ENCODE data around the gene DHX8.
"Not testable (repeated sequence)": the region's sequence is repeated elsewhere in the genome, so short reads cannot be mapped to it uniquely, and the experiment has no call there.

The DHX8 gene

DNA sequence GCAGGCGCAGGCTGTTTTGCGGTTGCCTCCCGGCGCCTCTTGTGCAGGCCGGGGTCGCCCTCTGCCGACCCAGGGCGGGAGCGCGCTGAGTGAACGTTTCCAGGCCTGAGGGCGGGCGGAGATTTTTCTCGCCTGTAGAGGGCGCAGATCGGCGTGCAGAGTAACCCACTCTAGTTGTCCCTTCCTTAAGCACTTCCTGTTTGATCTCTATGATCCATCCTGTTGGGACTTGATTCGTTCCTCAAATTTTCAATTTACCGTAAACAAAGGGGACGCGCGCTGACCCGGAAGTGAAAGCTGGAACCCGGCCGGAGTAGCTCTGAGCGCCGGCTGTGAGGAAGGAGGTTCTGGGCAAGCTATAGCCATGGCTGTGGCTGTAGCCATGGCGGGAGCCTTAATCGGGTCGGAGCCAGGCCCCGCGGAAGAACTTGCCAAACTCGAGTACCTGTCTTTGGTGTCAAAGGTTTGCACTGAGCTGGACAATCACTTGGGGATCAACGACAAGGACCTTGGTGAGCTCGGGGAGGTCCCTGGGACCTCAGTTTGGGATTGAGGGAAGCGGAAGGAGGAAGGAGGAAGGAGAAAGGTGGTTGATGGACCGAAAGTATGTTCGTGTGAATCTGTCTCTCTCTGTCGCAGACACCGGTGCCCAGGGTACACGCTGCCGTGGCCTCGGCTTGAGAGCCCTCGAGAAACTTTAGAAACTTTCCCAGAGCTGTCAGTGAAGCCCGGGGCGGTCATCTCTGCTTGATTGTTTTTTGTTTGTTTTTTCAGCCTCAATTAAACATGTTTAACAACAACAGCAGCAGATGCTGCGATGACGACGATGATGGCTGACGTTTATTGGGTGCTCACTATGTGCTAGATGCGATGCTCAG is at the start of gene DHX8:
Gene DHX8, plus strand, starts transcription at position 302 of the 878 bp plus-strand sequence. Its CDS starts 63 bp downstream, at position 365.
- DNase-seq (ENCODE audit: low read depth in 2 of 2): peak; percentile 95 to 97

DNA sequence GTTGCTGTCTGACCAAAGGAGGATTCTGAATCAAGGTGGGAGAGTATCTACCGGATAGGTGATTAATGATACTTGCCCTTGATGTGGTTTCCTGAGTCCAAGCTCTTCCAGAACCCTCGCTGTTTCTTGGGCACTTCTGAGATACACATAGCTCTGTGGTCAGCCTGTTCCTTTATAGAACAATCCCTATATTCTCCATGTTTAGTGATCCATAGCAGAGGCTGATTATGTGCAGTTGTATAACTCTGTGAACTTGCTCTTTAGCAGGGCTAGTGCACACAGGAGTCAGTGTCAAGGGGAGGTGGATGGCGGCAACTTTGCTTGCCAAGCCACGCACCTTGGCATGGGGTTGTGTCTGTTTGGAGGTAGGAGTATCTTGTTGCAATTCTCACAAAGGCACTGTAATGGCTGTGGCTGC is 48.9 kb upstream of the DHX8 start:
- no peak for DNase-seq (ENCODE audit: low read depth in 2 of 2)

DNA sequence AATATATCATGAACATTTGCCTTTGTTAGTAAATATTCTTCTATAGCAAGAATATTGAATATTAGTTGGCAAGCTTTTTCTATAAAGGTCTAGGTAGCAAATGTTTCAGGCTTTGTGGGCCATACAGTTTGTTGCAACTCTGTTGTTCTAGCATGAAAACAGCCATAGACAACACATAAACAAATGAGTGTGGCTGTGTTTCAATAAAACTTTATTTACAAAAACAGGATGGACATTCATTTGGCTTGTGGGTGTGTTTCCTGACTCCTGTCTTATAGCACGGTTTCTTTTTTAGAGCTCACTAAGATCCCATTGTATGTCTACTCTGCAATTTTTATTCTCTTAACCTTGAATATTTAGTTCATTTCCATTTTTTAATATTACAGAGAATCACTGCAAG is 46.0 kb upstream of the DHX8 start:
- DNase-seq (ENCODE audit: low read depth in 2 of 2): no peak

DNA sequence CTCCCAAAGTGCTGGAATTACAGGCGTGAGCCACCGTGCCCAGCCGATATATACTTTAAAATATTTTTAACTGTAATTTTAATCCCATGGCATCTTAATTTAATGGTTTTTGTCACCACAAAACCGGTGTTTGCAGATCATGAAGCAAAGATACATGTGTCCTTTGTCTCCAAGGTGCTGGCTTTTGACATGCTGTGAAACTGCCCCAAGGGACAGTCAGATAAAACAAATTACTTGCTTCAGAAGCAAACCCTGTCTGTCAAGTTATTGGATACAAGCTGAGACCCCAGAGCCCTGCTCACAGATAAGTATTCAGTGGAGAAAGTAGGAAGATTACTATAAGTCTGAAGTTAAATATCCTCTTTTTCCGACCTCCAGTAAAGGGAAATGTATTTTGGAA is 45.1 kb upstream of the DHX8 start:
- DNase-seq (ENCODE audit: low read depth in 2 of 2): no peak

DNA sequence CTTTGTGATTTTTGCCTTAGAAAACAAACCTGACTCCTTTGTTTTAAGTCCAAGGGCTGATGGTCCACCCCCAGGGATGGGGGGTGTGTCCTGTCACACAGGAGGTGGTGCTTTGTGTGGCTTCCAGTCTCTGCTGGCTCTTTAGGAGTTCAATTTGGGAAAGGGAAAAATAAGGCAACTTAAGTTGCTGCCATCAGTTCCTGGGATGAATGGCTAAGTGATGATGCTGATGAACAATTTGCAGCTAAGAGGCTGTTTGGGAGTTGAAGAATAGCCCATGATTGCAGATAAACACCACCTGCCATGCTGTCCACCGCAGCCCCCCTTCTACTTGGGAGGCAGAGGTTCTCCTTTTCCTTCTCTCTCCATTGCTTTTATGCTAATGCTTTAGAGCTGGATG is 44.7 kb upstream of the DHX8 start:
- no peak for DNase-seq (ENCODE audit: low read depth in 2 of 2)

DNA sequence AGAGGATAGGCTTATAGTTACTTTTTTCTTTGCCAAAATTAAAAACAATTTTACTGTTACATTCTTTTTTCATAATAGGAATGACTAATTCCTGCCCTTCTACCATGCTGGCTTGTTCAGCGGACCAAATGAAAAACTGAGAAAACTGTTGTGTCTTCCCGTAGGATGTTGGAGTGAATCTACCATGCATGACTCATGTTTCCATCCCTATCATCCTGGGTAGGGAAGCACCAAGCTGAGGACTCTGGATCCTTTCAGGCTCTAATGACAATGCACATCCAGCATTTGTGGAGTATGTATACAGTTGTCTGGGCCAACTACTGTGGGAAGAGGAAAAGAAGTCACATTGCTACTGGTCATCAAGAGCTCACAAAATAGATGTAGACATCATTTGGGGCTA is 41.1 kb upstream of the DHX8 start:
- no peak for DNase-seq (ENCODE audit: low read depth in 2 of 2)

DNA sequence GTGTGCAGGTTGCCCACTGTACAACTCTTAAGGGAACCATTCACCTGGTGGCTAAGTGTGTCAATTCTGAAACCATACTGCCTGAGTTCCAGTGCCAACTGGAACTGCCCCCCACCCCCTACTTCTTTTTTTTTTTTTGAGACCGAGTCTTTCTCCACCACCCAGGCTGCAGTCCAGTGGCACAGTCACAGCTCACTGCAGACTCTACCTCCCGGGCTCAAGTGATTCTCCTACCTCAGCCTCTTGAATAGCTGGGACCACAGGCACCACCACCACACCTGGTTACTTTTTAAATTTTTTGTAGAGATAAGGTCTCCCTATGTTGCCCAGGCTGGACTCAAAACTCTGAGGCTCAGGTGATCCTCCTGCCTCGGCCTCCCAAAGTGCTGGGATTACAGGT is 40.4 kb upstream of the DHX8 start:
- DNase-seq (ENCODE audit: low read depth in 2 of 2): no peak

DNA sequence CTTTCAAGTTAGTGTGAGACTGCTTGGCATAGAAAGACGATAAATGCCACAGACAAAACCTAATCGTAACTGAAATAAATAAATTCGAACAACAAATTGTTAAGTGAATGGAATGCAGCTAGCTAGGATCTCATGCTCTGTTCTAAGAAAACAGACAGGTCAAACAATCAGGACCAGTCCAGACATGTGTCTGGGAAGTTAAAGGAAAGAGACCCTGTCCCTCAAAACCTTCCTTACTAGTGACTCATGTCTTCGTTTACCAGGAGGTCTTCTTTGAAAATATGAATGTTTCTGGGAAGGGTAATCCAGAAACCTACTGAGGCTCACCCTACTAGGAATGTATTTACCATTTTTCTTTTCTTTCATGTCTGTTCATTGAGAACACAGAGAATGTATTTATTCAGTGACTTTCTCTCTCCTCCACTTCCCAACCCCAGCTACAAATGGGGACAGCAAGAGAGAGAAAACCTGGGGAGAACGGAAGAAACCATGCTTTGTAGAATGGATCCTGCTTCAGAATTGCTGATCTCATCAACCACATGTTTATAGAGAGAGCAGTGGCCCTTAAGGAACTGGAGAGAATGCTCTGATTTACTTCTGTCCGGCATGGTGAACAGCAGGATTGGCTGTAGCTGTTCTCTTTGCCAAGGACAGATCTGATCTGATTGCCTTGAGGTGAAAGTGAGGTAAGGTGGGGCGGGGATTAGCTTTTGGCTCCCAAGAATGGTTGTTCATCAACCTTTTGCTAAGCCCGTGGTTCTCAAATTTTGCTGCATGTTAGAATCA is 39.4 kb upstream of the DHX8 start:
- DNase-seq (ENCODE audit: low read depth in 2 of 2): no peak

DNA sequence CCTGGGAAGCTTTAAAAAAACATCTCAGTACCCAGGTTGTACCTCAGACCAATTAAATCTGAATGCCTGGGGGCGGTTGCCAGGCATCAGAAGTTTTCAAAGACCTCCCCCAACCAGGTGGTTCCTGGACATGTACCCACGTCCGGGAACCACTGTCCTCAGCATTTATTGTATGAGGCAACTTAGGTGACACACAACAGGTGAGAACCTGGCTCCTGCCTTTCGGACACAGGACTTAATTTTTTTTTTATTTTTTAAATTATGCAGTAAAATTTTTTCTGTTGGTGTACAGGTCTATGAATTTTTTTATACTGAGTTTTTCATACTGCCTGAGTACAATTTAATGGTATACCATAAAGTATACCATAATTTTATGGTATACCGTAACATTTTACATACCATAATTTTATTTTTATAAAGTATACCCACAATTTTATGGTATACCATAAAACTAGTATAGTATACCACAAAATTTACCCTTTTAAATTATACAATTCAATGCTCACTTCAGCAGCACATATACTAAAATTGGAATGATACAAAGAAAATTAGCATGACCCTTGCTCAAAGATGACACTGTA is 38.7 kb upstream of the DHX8 start:
- no peak for DNase-seq (ENCODE audit: low read depth in 2 of 2)

DNA sequence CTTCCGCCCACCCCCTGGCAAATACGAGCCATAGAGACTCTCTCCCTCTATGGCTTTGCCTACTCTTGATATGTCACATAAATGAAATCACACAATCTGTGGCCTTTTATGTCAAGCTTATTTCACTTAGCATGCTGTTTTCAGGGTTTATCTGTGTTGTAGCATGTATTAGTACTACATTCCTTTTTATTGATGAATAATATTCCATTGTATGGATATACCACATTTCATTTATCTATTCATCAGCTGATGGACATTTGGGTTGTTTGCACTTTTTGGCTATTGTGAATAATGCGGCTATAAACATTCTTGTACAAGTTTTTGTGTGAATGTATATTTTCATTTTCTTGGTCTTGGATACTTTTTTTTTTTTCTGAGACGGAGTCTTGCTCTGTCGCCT is 37.0 kb upstream of the DHX8 start:
- no peak for DNase-seq (ENCODE audit: low read depth in 2 of 2)

DNA sequence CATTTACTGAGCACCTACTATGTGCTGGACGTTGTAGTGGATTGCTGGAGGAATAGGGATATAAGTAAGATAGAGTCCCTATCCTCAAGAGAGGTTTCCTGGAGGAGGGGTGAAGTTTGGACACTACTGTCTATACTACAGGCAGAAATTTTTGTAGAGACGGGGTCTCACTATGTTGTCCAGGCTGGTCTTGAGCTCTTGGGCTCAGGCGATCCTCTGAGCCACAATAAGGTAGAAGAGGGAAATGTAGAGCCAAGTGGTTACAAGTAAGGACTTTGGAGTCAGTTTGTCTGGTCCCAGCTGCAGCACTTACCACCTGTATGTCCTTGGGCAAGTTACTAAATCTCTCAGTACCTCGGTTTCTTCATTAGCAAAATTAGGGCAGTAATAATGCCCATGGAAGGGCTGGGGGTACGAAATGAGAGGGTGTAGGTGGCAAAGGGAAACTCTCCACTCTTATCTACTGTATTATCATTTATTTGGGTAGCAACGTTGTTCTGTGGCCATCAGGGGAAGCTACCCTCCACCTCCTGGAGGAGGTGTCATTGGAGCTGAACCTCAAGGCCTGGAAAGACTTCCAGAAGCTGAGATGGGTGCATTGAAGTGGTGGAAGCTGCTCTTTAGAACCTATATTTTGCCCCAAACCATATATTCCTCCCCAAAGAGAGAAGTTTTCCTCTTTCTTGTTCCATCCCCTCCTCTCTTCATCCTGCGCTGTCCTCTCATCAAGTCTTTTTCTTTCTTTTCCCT is 34.9 kb upstream of the DHX8 start:
- no peak for DNase-seq (ENCODE audit: low read depth in 2 of 2)

DNA sequence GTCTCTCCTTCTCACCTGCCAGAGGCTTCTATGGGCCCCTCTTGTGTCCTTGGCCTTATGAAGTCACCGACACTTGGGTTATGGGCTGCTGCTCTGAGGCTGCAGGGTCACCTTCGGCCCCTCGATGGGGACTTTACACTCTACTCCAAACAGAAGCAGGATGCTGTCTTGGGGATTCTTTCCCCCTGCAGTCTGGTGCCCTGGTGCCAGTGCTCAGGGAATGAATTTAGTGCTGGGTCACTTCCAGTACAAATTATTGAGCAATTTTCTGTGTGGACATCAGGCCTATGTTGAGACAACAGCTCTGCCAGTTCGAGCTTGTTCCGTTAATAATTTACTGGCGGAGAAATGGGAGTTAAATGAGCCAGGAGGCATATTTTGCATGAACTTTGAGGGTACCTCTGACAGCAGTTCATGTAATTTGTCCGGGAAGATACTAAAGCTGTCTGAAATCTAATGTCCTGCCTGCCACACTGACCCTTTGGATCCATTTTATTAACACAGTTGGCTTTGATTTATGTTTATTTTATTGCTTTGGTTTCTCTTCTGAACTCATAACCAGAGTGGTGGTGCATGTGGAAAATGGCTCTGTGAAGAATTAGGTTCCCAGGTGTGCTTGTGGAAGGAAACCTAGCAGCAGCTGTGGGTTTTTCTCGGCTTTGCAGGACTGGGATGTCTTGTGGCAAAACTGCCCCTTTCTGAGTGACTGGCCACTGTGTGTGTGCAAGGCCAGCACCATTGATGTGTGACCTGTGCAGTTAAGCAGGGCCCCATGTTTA is 34.1 kb upstream of the DHX8 start:
- no peak for DNase-seq (ENCODE audit: low read depth in 2 of 2)

DNA sequence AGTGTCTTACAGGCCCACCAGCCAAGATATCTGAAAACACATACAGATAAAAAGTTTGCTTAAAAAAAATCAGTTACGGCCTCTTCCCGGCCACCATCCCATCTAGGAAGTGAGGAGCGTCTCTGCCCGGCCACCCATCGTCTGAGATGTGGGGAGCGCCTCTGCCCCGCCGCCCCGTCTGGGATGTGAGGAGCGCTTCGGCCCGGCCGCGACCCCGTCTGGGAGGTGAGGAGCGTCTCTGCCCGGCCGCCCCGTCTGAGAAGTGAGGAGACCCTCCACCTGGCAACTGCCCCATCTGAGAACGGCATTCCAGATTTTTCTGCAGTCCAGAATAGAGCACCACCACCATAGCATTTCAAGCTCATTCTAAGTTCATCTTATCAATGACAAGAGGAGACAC is 33.0 kb upstream of the DHX8 start:
- DNase-seq (ENCODE audit: low read depth in 2 of 2): not testable (repeated sequence)

DNA sequence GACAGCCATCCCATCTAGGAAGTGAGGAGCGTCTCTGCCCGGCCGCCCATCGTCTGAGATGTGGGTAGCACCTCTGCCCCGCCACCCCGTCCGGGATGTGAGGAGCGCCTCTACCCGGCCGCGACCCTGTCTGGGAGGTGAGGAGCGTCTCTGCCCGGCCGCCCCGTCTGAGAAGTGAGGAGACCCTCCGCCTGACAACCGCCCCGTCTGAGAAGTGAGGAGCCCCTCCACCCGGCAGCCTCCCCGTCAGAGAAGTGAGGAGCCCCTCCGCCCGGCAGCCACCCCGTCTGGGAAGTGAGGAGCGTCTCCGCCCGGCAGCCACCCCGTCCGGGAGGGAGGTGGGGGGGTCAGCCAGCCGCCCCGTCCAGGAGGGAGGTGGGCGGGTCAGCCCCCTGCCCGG is 32.0 kb upstream of the DHX8 start:
- not testable (repeated sequence) for DNase-seq (ENCODE audit: low read depth in 2 of 2)

DNA sequence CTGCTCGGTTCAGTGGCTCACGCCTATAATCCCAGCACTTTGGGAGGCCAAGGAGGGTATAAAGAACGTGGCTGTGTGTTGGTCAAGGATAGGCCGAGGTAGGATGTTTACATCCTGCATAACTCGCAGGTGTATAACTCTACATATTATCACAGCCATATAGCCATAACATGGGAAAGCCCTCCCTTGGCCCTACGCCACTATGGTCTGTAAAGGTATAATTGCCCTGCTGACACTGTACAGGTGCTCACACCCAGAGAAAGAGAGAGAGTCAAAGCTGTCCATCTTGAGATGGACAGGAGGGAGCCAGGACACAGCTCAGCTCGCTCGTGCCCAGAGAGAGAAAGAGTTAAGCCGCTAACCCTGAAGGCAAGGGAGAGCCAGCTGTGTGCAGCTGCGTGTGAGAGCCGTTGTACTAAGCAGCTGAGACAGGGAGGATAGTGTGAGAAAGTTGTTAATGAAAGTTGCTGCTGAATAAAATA is 30.4 kb upstream of the DHX8 start:
- DNase-seq (ENCODE audit: low read depth in 2 of 2): no peak

DNA sequence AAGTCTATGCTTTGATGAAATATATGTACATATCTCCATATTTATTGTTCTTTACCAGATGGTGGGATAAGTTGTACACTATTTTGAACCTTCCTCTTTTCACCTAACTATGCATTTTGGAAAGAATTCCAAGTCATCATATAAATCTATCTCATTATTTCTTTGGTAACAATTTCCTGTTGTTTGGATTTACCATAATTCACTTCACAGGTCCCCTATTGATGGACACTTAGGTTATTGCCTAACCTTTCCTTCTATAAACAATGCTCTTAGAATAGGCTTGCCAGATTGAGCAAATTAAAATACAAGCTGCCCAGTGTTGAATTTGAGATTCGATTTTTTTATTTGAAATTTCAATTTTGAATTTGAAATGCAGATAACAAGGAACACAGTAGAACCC is 28.9 kb upstream of the DHX8 start:
- DNase-seq (ENCODE audit: low read depth in 2 of 2): no peak

DNA sequence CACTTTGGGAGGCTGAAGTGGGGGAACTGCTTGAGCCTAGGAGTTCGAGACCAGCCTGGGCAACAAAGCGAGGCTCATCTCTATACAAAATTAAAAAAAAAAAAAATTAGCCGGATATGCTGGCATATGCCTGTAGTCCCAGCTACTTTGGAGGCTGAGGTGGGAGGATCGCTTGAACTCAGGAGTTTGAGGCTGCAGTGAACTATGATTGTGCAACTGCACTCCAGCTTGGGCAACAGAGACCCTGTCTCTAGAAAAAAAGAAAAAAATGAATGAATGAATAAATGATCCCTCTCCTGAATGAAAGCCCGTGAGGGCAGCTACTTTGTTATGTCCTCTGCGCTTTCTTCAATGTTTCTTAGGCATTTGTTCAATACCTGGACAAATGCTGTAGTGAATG is 27.7 kb upstream of the DHX8 start:
- DNase-seq (ENCODE audit: low read depth in 2 of 2): no peak

DNA sequence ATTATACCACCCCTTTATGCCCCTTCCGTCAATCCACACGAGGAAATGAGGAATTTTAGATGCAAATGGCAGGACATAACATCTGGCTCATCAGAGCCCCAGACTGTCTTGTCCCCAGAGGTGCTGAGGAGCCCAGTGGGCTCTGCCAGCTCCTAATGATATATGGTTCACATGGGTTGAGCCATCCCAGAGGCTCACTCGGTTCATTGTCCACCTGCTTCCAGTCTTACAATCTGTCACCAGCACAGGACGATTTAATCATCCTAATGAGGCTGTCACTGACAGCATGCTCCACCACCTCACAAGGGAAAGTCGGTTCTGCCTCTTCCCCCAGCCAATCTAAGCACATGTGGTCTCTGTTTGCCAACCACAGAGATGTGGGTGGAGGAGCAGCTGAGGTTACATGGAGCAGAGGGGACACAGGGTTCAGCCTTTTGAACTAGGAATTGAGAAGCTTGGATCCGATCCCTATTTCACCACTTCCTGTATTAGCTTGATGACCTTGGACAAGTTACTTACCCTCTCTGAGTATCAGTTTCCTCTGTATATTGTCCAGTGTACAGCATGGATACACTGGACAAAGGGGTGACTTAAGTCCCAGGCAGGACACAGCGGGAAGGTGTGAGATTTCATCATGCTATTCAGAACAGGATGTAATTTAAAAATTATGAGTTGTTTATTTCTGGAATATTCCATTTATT is 27.0 kb upstream of the DHX8 start:
- no peak for DNase-seq (ENCODE audit: low read depth in 2 of 2)

DNA sequence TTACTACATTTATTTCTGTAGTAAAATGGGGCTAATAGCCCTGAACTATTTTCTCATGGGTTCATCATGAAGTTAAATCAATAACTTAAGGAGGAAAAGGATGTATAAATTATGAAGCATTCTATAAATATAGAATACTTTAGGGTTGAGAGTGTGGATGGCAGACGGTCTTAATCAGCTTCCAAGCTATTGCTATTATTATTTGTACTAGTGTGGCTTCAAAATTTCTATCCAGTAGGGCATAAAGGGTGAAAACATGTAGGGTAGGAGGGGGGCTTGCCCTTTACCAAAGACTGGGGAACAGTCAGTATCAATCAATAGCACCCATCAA is 26.4 kb upstream of the DHX8 start:
- DNase-seq (ENCODE audit: low read depth in 2 of 2): no peak

DNA sequence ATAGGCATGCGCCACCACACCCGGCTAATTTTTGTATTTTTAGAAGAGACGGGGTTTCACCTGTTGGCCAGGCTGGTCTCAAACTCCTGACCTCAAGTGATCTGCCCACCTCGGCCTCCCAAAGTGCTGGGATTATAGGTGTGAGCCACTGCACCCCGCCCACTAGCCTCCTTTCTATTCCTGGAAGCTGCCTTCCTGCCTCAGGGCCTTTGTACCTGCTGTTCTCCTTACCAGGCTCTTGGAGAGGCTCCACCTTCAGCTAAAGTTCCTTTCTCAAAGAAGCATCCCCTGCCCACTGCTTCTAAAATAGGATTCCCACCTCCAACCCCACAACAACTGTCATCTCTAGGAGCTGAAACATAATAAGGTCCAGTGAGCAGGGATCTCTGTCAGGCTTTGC is 23.9 kb upstream of the DHX8 start:
- not testable (repeated sequence) for DNase-seq (ENCODE audit: low read depth in 2 of 2)

DNA sequence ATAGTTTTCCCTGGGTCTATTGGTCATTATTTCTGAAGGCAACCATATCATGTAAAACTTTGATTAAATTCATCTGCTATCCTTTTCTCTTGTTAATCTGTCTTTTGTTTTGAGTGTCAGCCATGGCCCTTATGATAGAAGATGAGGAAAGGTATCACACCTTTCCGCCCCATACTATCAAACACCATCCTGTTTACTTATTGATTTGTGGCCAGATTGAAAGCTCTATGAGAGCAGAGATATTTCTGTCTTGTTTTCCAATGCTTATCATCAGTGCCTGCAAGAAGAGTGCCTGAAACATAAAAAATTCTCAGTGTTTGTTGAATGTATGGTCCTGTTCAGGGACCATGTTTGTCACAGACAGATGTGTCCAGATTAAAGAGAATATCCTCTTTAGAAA is 22.6 kb upstream of the DHX8 start:
- DNase-seq (ENCODE audit: low read depth in 2 of 2): no peak

Data from stimulated activated CD8-positive, alpha-beta memory T cell treated with anti-CD3 and anti-CD28 coated beads, Interleukin-15, amount 100 ng/mL, for 4 hours (primary cell).